Fibroblast of lung (primary cell): ENCODE measurements around the gene GRHL3. TPM values are rescaled to one million over a fixed set of nuclear protein-coding genes. Genes with fewer than 3 reads are reported as not detected.

Experiments
- DNase-seq, 2 donors: peaks; one replicate each; pipeline versions ENCODE4 v3.0.0 to v3.0.0-alpha.2; 2010; ENCODE audit warnings: low read depth in 2 of 2
- H2AFZ ChIP-seq: 2 replicates; pipeline ENCODE4 v1.5.1; 2012; ENCODE audit warnings: low read length, control low read depth, inconsistent platforms
- H3K27ac ChIP-seq: 2 replicates; pipeline ENCODE4 v1.5.1; 2011; ENCODE audit warnings: low read length, control low read depth; ENCODE audit not compliant: insufficient read depth
- H3K27me3 ChIP-seq: 2 replicates; pipeline ENCODE4 v1.5.1; 2011; ENCODE audit warnings: mild to moderate bottlenecking, low read length; ENCODE audit not compliant: control insufficient read depth, insufficient read depth
- H3K36me3 ChIP-seq: 2 replicates; pipeline ENCODE4 v1.5.1; 2011; ENCODE audit warnings: low read length; ENCODE audit not compliant: control insufficient read depth, insufficient read depth
- H3K4me1 ChIP-seq: 2 replicates; pipeline ENCODE4 v1.5.1; 2011; ENCODE audit warnings: low read length; ENCODE audit not compliant: control insufficient read depth, insufficient read depth; ENCODE audit errors: extremely low read depth
- H3K4me2 ChIP-seq: 2 replicates; pipeline ENCODE4 v1.5.1; 2011; ENCODE audit warnings: low read length, control low read depth; ENCODE audit not compliant: insufficient read depth; ENCODE audit errors: extremely low read depth
- H3K4me3 ChIP-seq, 4 experiments: fragments of 200-600 bp in 1 of 4; sonication (generic) in 1 of 4; replicated peaks in 1 of 4; 2 replicates each; pipeline ENCODE4 v1.5.1; 2011 to 2016; ENCODE audit warnings: low read length in 4 of 4, low read depth in 3 of 4, mild to moderate bottlenecking in 3 of 4, control low read depth in 2 of 4, inconsistent platforms in 1 of 4, mixed read lengths in 1 of 4; ENCODE audit not compliant: insufficient read depth in 1 of 4; ENCODE audit errors: control extremely low read depth in 1 of 4
- H3K79me2 ChIP-seq: 2 replicates; pipeline ENCODE4 v1.5.1; 2012; ENCODE audit warnings: mild to moderate bottlenecking, low read length, inconsistent platforms; ENCODE audit not compliant: control insufficient read depth, insufficient read depth
- H3K9ac ChIP-seq: 2 replicates; pipeline ENCODE4 v1.5.1; 2011; ENCODE audit warnings: mild to moderate bottlenecking, low read length, control low read depth; ENCODE audit not compliant: insufficient read depth
- H3K9me3 ChIP-seq: 2 replicates; pipeline ENCODE4 v1.5.1; 2012; ENCODE audit warnings: low read depth, low read length; ENCODE audit not compliant: control insufficient read depth, insufficient read depth
- H4K20me1 ChIP-seq: 2 replicates; pipeline ENCODE4 v1.5.1; 2011; ENCODE audit warnings: low read length; ENCODE audit not compliant: control insufficient read depth, insufficient read depth; ENCODE audit errors: extremely low read depth
- EZH2 ChIP-seq: IDR thresholded peaks from 2 replicates; pipeline ENCODE4 v1.5.1; 2012; ENCODE audit warnings: low read length, control low read depth, mild to moderate bottlenecking; ENCODE audit errors: missing control alignments
- polyA plus RNA-seq, 2 donors: library from polyadenylated mRNA; depleted of rRNA in 1 of 2; stranded (reverse) in 1 of 2; unstranded in 1 of 2; fragments of >200 nt; gene quantifications; 2 replicates each; pipeline ENCODE4 v1.2.1, GENCODE V29; 2011 to 2012; ENCODE audit warnings: missing spikeins in 1 of 2
- total RNA-seq: library from RNA; depleted of rRNA; stranded (reverse); fragments of >200 nt; gene quantifications from 2 replicates; pipeline ENCODE4 v1.2.1, GENCODE V29; 2014
- TF ChIP-seq, protein P1 (sequence below), 2 donors: IDR thresholded peaks in 1 of 2; conservative IDR thresholded peaks in 1 of 2; 1 replicate in 1 of 2; 2 replicates in 1 of 2; pipeline ENCODE4 v1.5.1; 2011 to 2012; ENCODE audit warnings: low read length in 2 of 2, control low read depth in 1 of 2, inconsistent platforms in 1 of 2, low read depth in 1 of 2, mild to moderate bottlenecking in 1 of 2

The GRHL3 gene
- total and polyA plus RNA-seq, 2 donors (not counting 1 experiment from before 2014, with no cell fraction given) = 0.03 TPM; not detected in 1

DNA sequence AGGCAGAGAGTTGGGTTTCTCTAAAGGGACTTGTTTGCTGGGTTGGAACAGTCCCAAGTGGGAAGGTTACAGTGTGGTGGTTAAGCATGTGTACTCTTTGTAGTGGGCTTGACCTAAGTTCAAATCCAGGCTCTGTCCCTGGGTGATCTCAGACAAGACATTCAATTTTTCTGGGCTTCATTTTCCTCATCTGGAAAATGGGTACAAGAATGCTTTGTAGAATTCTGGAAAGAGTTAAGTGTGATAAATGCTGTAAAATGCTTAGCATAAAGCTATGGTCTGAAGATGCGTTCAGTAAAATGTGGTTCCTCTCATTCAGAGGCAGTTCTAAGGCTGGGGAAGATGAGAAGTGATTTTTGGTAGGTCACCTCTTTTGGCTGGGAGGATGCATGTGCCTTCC lies 805 bp downstream of the GRHL3 start:
- H3K36me3 ChIP-seq = no peaks in the 10 kb centered on the region
- H3K4me1 ChIP-seq = no peaks in the 10 kb centered on the region
- no peak overlapping the region for H2AFZ ChIP-seq
- no peak for DNase-seq
- H4K20me1 ChIP-seq = no peaks in the 10 kb centered on the region
- no peak for TF ChIP-seq EZH2
- TF ChIP-seq, protein P1, sequence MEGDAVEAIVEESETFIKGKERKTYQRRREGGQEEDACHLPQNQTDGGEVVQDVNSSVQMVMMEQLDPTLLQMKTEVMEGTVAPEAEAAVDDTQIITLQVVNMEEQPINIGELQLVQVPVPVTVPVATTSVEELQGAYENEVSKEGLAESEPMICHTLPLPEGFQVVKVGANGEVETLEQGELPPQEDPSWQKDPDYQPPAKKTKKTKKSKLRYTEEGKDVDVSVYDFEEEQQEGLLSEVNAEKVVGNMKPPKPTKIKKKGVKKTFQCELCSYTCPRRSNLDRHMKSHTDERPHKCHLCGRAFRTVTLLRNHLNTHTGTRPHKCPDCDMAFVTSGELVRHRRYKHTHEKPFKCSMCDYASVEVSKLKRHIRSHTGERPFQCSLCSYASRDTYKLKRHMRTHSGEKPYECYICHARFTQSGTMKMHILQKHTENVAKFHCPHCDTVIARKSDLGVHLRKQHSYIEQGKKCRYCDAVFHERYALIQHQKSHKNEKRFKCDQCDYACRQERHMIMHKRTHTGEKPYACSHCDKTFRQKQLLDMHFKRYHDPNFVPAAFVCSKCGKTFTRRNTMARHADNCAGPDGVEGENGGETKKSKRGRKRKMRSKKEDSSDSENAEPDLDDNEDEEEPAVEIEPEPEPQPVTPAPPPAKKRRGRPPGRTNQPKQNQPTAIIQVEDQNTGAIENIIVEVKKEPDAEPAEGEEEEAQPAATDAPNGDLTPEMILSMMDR (conservative IDR thresholded peaks at IDR 0.05 in 1 of 2, IDR thresholded peaks at IDR 0.05 in 1 of 2; ENCODE audit: low read depth in 1 of 2, low read length in 2 of 2) = no peak
- no peak overlapping the region for H3K27ac ChIP-seq
- no peaks in the 10 kb centered on the region for H3K9me3 ChIP-seq
- H3K4me2 ChIP-seq = no peak overlapping the region
- H3K9ac ChIP-seq = no peak overlapping the region
- no peaks in the 10 kb centered on the region for H3K79me2 ChIP-seq
- peaks cover 54% of the 10 kb centered on the region for H3K27me3 ChIP-seq
- no peak overlapping the region for H3K4me3 ChIP-seq

DNA sequence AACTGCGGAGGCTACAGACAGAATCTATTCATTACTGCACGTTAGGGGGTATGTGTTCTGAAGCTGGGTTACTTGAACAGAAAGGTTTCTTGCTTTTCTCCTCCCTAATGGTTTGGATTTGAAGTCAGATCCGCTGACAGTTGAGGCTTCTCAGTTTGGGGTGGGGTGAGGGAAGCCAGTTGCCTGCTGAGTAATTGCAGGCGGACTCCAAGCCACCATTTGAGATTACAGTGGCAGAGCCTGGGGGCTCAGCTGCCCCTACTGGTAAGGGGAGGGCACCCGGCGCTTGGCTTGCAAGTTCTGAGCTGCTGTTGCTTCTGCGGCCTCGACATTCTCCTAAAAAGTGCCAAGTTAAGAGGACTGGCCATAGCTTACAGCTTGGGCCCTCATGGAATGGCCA lies 2.0 kb downstream of the GRHL3 start:
- peaks cover 65% of the 10 kb centered on the region for H3K27me3 ChIP-seq

DNA sequence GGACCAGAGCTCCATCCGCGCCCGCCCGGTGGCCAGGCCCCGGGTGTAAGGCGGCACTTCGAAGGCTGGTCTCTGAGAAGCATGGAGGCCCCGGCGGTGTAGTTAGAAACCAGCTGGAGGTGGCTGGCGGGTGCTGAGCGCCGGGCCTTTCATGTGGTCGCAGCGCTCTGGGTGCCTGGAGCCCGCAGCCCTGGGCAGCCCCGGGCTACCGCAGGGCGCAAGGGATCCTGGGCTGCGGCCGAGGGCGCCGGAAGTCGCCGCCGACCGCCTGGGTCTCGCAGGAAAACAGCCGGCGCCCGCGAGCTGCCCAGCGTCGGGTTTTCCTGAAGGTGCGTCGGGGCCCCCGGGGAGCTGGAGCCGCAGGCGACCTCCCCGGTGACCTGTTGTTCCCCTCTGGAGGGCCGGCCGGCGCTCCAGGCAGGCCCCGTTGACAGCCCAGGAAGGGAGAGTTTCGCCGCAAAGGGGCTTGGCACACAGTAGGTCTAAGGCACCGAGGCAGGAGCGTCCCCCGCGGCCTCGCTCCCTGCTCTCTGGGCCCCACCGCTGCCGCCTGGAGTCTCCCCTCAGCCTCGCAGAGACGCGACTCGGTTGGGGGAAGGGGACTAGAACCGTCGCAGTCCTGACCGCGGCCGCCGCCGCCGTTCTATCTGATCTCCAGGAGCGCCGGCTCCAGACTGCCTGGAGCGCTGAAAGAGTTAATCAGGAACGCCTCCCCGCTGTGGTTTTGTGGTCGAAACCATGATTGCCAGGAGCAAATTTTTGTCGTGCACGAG lies 2.7 kb downstream of the GRHL3 start:
- no peak overlapping the region for H3K27ac ChIP-seq
- H3K9ac ChIP-seq = peak overlapping the region; percentile 57
- H3K36me3 ChIP-seq = no peaks in the 10 kb centered on the region
- DNase-seq = peak; percentile 77 to 91
- H3K4me1 ChIP-seq = no peaks in the 10 kb centered on the region
- peak overlapping the region; percentile 44 to 57 (median 48) for H3K4me3 ChIP-seq
- H3K9me3 ChIP-seq = no peaks in the 10 kb centered on the region
- peak overlapping the region; percentile 87 for H3K4me2 ChIP-seq
- peaks cover 70% of the 10 kb centered on the region for H3K27me3 ChIP-seq
- H4K20me1 ChIP-seq = no peaks in the 10 kb centered on the region
- TF ChIP-seq, protein P1 (conservative IDR thresholded peaks at IDR 0.05 in 1 of 2, IDR thresholded peaks at IDR 0.05 in 1 of 2; ENCODE audit: low read depth in 1 of 2, low read length in 2 of 2) = no peak
- peak; percentile 49 for TF ChIP-seq EZH2
- H3K79me2 ChIP-seq = no peaks in the 10 kb centered on the region
- peak overlapping the region; percentile 45 for H2AFZ ChIP-seq

More for the DNA sequence above, 2.0 kb downstream of the GRHL3 start:
- Histone ChIP-seq H3K4me1 (no peaks in the 10 kb centered on the region), H4K20me1 (no peaks in the 10 kb centered on the region), H3K4me2 (no peak overlapping the region), H2AFZ (no peak overlapping the region), H3K9ac (no peak overlapping the region), H3K27ac (no peak overlapping the region), H3K36me3 (no peaks in the 10 kb centered on the region), H3K9me3 (no peaks in the 10 kb centered on the region), H3K79me2 (no peaks in the 10 kb centered on the region), H3K4me3 (no peak overlapping the region)
- DNase-seq = no peak
- TF ChIP-seq, protein P1 (conservative IDR thresholded peaks at IDR 0.05 in 1 of 2, IDR thresholded peaks at IDR 0.05 in 1 of 2; ENCODE audit: low read depth in 1 of 2, low read length in 2 of 2) = no peak
- peak; percentile 27 for TF ChIP-seq EZH2
